Inferior parietal cortex (tissue), 1 donor: ENCODE measurements around the gene CDCP2.

Experiments
- DNase-seq: peaks from one replicate; pipeline ENCODE4 v3.0.0-alpha.2; 2016; ENCODE audit errors: extremely low spot score

CDCP2 gene

GRCh38 chr1:54094001-54094729 is 58.6 kb downstream of the CDCP2 start:
- no peak for DNase-seq

GRCh38 chr1:54091666-54092065 is 61.1 kb downstream of the CDCP2 start:
- DNase-seq: no peak

- no peak for DNase-seq
These were observed 64.4 kb downstream of the CDCP2 start for GRCh38 chr1:54088385-54088784.

- no peak for DNase-seq
These were observed 66.0 kb downstream of the CDCP2 start for GRCh38 chr1:54086754-54087153.

- DNase-seq: no peak
These were observed 68.0 kb downstream of the CDCP2 start for GRCh38 chr1:54084794-54085193.
